Measurements from ENCODE around the gene HES6.
A peak's percentile ranks its signal among the peaks of the same experiment; 100 is the strongest.

The HES6 gene

DNA sequence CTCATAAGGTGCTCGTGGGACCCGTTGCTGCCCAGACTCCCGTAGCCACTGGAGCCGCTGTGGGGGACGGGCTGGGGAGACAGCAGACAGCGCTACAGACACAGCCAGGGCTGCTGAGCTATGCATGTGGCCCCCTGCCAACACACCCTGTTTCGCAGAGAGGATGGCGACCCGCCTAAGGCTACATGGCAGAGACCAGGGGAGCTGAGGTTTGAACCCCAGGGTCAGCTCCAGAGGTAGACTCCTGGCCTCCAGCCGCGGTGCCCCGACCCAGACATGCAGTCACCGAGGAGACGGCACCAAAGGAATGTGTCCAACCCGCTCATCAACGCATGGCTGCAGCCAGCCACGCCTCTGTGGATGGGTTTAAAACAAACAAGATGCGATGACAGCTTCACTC lies 21.0 kb upstream of the HES6 start:
- H3K4me1 ChIP-seq (ENCODE audit: control insufficient read depth, insufficient read depth, low read length, poor library complexity, severe bottlenecking), result peaks cover 22% of the 10 kb centered on the region
- H3K36me3 ChIP-seq (ENCODE audit: control insufficient read depth, insufficient read depth, low read length), result peaks cover 5% of the 10 kb centered on the region
- H3K9me3 ChIP-seq (ENCODE audit: control insufficient read depth, low read length), result no peaks in the 10 kb centered on the region
- peak overlapping the region; percentile 36 for H3K27ac ChIP-seq (ENCODE audit: low read depth, low read length, severe bottlenecking)
- no peak overlapping the region for H3K4me3 ChIP-seq (ENCODE audit: extremely low read depth, insufficient read depth, low read length, poor library complexity, severe bottlenecking)
- WGBS, 2 experiments (ENCODE audit: insufficient coverage in 2 of 2), result 86% methylated on average over 15 to 18 of the region's 18 CpGs

- WGBS, 2 experiments (ENCODE audit: insufficient coverage in 2 of 2), result 91 to 95% methylated on average over 15 of the region's 21 CpGs
- Histone ChIP-seq H3K27ac (ENCODE audit: low read depth, low read length, severe bottlenecking) (no peak overlapping the region), H3K4me1 (ENCODE audit: control insufficient read depth, insufficient read depth, low read length, poor library complexity, severe bottlenecking) (peaks cover 22% of the 10 kb centered on the region), H3K4me3 (ENCODE audit: extremely low read depth, insufficient read depth, low read length, poor library complexity, severe bottlenecking) (no peak overlapping the region), H3K9me3 (ENCODE audit: control insufficient read depth, low read length) (no peaks in the 10 kb centered on the region), H3K36me3 (ENCODE audit: control insufficient read depth, insufficient read depth, low read length) (peaks cover 8% of the 10 kb centered on the region)
Observed at GRCh38 chr2:238259061-238260020, 19.5 kb upstream of the HES6 start.

- WGBS, 2 experiments (ENCODE audit: insufficient coverage in 2 of 2), result 93% methylated on average over 13 to 14 of the region's 15 CpGs
- Histone ChIP-seq H3K4me3 (ENCODE audit: extremely low read depth, insufficient read depth, low read length, poor library complexity, severe bottlenecking) (no peak overlapping the region), H3K4me1 (ENCODE audit: control insufficient read depth, insufficient read depth, low read length, poor library complexity, severe bottlenecking) (peaks cover 18% of the 10 kb centered on the region), H3K9me3 (ENCODE audit: control insufficient read depth, low read length) (no peaks in the 10 kb centered on the region), H3K27ac (ENCODE audit: low read depth, low read length, severe bottlenecking) (no peak overlapping the region), H3K36me3 (ENCODE audit: control insufficient read depth, insufficient read depth, low read length) (peaks cover 11% of the 10 kb centered on the region)
Observed at GRCh38 chr2:238257786-238258700, 18.2 kb upstream of the HES6 start.

DNA sequence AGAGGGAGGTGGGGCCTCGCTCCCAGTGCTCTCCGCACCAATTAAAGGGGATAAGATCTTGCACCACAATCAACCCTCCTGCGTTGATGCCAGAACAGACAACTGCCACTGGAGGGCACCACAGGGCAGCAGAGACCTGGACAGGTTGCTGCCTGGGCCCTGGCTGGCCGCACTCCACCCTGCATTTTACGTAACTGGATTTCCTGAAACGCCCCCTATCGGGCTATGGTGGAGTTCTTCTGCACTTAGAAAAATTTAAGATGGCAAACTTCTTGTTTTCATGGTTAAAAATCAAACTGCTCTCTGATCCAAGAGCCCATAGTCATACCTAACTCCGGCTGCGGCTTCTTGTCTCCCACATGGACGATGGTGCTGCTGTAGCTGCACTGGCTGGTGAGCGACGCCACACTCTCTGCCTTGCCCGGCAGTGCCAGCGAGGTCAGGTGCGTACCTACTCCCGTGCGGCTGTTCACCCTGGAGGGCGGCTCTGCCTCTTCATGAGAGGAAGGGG lies 16.8 kb upstream of the HES6 start:
- H3K36me3 ChIP-seq (ENCODE audit: control insufficient read depth, insufficient read depth, low read length), result peaks cover 9% of the 10 kb centered on the region
- H3K4me1 ChIP-seq (ENCODE audit: control insufficient read depth, insufficient read depth, low read length, poor library complexity, severe bottlenecking), result peaks cover 12% of the 10 kb centered on the region
- H3K27ac ChIP-seq (ENCODE audit: low read depth, low read length, severe bottlenecking), result no peak overlapping the region
- WGBS, 2 experiments (ENCODE audit: insufficient coverage in 2 of 2), result 83 to 88% methylated on average over 7 to 11 of the region's 18 CpGs
- H3K9me3 ChIP-seq (ENCODE audit: control insufficient read depth, low read length), result no peaks in the 10 kb centered on the region
- H3K4me3 ChIP-seq (ENCODE audit: extremely low read depth, insufficient read depth, low read length, poor library complexity, severe bottlenecking), result no peak overlapping the region

- Histone ChIP-seq H3K27ac (ENCODE audit: low read depth, low read length, severe bottlenecking) (no peak overlapping the region), H3K4me3 (ENCODE audit: extremely low read depth, insufficient read depth, low read length, poor library complexity, severe bottlenecking) (no peak overlapping the region)
- 90 to 97% methylated on average over 3 to 5 of the region's 6 CpGs for WGBS, 2 experiments (ENCODE audit: insufficient coverage in 2 of 2)
Observed at GRCh38 chr2:238256111-238256510, 16.3 kb upstream of the HES6 start.

GRCh38 chr2:238255636-238256035 lies 15.8 kb upstream of the HES6 start:
- Histone ChIP-seq H3K4me3 (ENCODE audit: extremely low read depth, insufficient read depth, low read length, poor library complexity, severe bottlenecking) (no peak overlapping the region), H3K36me3 (ENCODE audit: control insufficient read depth, insufficient read depth, low read length) (peaks cover 9% of the 10 kb centered on the region), H3K27ac (ENCODE audit: low read depth, low read length, severe bottlenecking) (no peak overlapping the region), H3K4me1 (ENCODE audit: control insufficient read depth, insufficient read depth, low read length, poor library complexity, severe bottlenecking) (peaks cover 3% of the 10 kb centered on the region), H3K9me3 (ENCODE audit: control insufficient read depth, low read length) (no peaks in the 10 kb centered on the region)
- WGBS, 2 experiments (ENCODE audit: insufficient coverage in 2 of 2), result 91 to 93% methylated on average over 6 to 7 of the region's 8 CpGs

More at GRCh38 chr2:238256111-238256510, 16.3 kb upstream of the HES6 start:
- H3K9me3 ChIP-seq (ENCODE audit: control insufficient read depth, low read length), result no peaks in the 10 kb centered on the region
- H3K4me1 ChIP-seq (ENCODE audit: control insufficient read depth, insufficient read depth, low read length, poor library complexity, severe bottlenecking), result peaks cover 7% of the 10 kb centered on the region
- H3K36me3 ChIP-seq (ENCODE audit: control insufficient read depth, insufficient read depth, low read length), result peaks cover 9% of the 10 kb centered on the region

- Histone ChIP-seq H3K4me3 (ENCODE audit: extremely low read depth, insufficient read depth, low read length, poor library complexity, severe bottlenecking) (no peak overlapping the region), H3K36me3 (ENCODE audit: control insufficient read depth, insufficient read depth, low read length) (peaks cover 9% of the 10 kb centered on the region), H3K4me1 (ENCODE audit: control insufficient read depth, insufficient read depth, low read length, poor library complexity, severe bottlenecking) (no peaks in the 10 kb centered on the region), H3K27ac (ENCODE audit: low read depth, low read length, severe bottlenecking) (no peak overlapping the region), H3K9me3 (ENCODE audit: control insufficient read depth, low read length) (no peaks in the 10 kb centered on the region)
- WGBS, 2 experiments (ENCODE audit: insufficient coverage in 2 of 2), result 97 to 100% methylated on average over 6 of the region's 6 CpGs
Observed at GRCh38 chr2:238255151-238255551, 15.3 kb upstream of the HES6 start.

DNA sequence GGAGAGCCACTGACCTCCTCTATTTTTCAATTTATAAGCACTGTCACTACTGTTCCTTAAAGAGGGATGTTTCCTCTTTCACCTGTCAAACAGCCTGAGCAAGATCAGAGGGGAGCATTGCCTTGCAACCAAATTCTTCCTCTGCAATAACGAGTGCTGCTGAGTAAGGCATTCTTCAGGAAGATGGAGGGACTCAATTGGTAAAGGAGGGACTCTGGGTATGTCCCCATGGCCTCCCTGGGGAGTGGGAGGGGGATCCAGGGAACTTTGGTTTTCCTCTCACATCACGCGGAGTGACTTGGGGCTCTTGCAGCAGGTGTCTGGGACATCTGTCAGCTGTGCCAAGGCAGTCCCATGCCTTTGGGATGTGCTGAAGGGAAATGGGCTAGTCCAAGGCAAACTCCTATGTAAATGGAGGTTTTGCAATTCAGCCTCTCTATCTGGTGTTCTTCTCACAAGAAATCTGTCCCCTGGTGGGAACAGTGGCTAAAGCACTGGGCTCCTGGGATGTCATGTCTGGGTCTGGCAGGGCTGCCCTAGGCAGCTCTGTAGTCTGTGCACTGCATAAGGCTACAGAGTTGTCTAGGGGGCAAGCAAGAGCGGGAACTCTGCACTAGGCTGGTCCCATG lies 14.4 kb upstream of the HES6 start:
- Histone ChIP-seq H3K36me3 (ENCODE audit: control insufficient read depth, insufficient read depth, low read length) (peaks cover 9% of the 10 kb centered on the region), H3K27ac (ENCODE audit: low read depth, low read length, severe bottlenecking) (no peak overlapping the region), H3K4me1 (ENCODE audit: control insufficient read depth, insufficient read depth, low read length, poor library complexity, severe bottlenecking) (no peaks in the 10 kb centered on the region), H3K4me3 (ENCODE audit: extremely low read depth, insufficient read depth, low read length, poor library complexity, severe bottlenecking) (no peak overlapping the region), H3K9me3 (ENCODE audit: control insufficient read depth, low read length) (no peaks in the 10 kb centered on the region)
- WGBS, 2 experiments (ENCODE audit: insufficient coverage in 2 of 2), result 92 to 94% methylated on average over 2 to 4 of the region's 4 CpGs

- Histone ChIP-seq H3K4me3 (ENCODE audit: extremely low read depth, insufficient read depth, low read length, poor library complexity, severe bottlenecking) (no peak overlapping the region), H3K36me3 (ENCODE audit: control insufficient read depth, insufficient read depth, low read length) (peaks cover 9% of the 10 kb centered on the region), H3K9me3 (ENCODE audit: control insufficient read depth, low read length) (no peaks in the 10 kb centered on the region), H3K27ac (ENCODE audit: low read depth, low read length, severe bottlenecking) (no peak overlapping the region), H3K4me1 (ENCODE audit: control insufficient read depth, insufficient read depth, low read length, poor library complexity, severe bottlenecking) (no peaks in the 10 kb centered on the region)
- WGBS, 2 experiments (ENCODE audit: insufficient coverage in 2 of 2), result 94 to 96% methylated on average over 33 to 34 of the region's 35 CpGs
Observed at GRCh38 chr2:238252766-238253630, 13.2 kb upstream of the HES6 start.
